Measurements from ENCODE around the gene MSRB3.
"Not testable (repeated sequence)": the region's sequence is repeated elsewhere in the genome, so short reads cannot be mapped to it uniquely, and the experiment has no call there.

Gene MSRB3

DNA sequence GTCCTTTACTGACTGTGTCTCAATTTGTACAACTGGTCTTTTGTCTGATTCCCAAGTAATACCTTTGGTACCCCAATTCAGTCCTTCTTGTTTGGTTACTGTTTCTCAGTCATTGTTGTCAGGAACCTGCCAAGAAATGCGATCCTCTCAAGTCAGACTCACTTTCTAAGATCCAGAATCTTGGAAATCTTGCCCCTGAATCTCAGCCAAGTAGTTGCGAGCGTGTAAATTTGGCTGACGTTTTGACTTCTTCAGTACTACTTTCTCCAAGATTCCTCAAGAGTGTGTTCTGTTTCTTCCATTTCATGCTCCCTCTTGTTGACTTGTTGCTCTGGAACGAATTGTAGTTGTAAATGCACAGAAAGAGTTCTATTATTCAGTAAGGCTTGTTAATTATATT lies 114.0 kb downstream of the MSRB3 start:
- no peak for DNase-seq (ENCODE audit: low spot score)

DNA sequence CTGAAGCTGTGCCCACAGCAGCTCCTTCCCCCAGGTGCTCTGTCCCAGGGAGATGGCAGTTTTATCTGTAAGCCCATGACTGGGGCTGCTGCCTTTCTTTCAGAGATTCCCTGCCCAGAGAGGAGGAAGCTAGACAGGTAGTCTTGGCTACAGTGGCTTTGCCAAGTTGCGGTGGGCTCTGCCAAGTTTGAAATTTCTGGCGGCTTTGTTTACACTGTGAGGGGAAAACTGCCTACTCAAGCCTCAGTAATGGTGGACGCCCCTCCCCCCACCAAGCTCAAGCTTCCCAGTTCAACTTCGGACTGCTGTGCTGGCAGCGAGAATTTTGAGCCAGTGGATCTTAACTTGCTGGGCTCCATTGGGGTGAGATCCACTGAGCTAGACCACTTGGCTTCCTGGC lies 124.7 kb downstream of the MSRB3 start:
- no peak for DNase-seq (ENCODE audit: low spot score)

DNA sequence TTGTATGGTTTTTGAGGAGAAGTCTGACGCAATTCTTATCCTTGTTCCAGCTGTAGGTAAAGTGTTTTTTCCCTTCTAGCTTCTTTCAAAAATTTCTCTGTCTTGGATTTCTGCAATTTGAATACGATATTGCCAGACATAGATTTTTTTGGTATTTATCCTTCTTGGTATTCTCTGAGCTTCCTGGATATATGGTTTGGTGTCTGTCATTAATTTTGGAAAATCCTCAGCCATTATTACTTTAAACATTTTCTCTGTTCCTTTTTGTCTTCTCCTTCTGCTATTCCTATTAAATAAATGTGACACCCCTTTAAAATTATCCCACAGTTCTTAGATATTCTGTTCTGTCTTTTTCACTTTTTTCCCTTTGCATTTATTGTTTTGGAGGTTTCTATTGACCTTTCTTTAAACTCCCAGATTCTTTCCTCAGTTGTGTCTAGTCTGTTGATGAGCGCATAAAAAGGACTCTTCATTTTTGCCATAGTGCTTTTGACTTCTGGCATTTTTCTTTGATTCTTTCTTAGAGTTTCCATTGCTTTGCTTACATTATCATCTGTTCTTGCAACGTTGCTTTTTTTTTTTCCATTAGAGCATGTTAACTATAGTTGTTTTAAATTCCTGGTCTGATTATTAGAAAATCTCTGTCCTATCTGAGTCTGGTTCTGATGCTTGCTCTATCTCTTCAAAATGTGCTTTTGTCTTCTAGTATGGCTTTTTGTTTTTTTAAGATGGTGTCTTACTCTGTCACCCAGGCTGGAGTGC lies 129.1 kb downstream of the MSRB3 start:
- DNase-seq (ENCODE audit: low spot score) = no peak

DNA sequence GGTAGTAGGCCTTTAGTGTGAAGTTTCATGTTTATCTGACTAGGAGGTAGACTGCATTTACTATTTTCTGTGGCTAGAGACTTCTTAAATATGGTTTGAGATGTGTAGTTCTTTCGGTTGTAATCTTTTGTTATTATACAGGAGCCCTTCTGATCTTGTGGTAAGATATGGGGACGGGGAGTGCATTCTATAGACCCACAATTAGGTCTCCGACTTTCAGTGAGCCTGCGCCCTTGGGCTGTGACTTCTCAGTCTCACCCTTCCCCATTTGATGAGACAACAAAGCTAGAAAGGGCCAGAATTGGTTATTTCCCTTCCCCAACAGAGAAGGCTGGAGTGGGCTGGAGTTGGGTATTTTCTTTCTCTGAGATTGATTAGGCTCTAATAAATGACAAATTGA lies 130.0 kb downstream of the MSRB3 start:
- DNase-seq (ENCODE audit: low spot score) = no peak

DNA sequence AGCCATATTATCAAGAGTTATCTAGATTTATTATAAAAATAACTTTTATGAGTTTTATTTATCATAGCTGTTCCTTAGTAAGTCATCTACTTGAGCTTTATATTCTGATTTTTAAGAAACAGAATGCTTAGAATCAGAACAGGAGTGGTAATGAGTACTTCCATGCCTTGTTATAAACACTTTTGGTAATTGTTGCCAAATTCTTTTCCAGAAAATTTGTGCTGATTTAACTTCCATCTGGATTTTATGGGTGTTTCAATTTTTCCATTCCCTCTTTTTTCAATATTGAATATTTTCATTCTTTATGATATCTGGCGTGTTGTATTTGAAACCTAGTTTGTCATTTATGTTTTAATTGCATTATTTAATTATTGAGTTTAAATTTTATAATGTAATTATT lies 131.2 kb downstream of the MSRB3 start:
- DNase-seq (ENCODE audit: low spot score) = no peak

DNA sequence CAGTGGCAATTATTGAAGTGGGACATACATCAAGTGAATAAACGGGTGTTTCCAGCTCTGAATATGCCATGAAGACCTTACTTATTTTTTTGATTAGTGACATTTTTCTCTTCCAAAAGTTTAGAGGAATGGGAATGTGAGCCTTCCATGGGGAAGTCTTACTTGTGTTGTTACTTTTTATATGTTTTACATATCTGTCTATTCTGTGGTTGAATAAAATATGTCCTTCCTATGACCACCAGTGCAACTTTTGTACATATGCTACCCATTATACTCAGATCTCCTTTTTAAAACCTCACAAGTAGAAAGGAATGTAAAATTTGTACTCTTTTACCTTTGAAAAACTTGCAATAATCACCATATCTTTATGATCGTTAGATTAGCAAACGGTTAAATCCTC lies 132.7 kb downstream of the MSRB3 start:
- DNase-seq (ENCODE audit: low spot score) = no peak

DNA sequence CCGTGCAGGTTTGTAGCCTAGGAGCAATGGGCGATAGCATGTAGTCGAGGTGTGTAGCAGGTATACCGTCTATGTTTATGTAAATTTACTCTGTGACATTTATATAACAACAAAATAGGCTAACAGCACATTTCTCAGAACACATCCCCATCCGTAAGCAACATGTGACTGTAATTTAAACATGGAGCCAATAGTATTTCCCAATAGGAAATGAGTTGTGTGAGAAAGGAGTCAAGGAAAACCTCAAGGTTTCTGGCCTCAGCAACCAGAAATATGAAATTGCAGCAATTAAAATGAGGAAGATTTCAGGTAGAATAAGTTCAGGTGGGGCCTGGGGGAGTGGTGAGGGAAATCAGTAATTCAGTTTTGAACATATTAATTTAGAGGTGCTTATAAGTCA lies 136.0 kb downstream of the MSRB3 start:
- no peak for DNase-seq (ENCODE audit: low spot score)

DNA sequence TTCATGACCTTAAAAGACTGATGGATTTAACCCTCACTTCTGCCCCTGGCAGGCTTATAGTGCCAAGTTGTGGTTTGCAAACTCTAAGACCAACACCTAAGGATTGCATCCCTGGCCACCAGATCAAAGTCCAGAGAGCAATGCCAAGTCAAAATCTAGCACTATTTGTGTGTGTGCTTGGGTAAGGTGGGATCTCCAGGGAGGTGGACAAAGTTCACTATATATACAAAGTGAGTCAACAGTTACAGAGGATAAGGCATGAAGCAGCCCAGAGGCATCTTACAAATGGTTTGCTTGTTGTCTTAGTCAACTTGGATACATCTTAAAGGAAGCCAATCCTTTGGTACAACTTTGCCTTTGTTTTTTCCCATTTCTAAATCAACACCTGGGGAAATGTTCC lies 137.3 kb downstream of the MSRB3 start:
- no peak for DNase-seq (ENCODE audit: low spot score)

DNA sequence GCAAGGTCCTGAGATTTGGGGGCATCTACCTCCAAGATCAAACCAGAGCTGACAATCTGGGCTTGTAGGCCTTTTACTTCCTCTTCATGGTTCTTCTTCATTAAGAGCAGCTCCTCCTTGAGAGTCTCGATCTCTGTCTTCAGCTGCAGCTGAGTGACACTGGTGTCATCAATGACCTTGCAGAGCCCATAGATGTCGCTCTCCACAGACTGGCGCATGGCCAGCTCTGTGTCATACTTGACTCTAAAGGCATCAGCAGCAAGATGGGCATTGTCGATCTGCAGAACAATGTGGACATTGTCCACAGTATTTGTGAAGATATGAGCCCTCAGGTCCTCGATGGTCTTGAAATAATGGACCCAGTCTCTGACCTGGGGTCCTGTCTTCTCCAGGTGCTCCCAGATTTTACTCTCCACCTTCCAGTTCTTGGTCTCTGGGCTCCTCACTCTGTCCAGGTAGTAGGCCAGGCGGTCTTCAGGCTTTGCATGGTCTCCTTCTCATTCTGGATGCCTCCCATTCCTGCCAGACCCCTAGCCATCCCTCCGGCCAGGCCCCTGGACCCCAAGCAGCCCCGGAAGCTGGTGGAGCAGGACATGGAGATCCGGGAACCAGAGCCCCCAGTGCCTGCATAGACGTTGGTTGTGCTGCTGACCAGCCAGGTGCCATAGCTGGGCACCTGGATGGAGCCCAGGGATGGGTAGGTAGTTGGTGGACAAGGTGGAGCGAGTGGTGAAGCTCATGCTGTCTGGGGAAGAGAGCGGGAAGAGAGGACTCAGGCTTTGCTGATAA lies 141.0 kb downstream of the MSRB3 start:
- no peak for DNase-seq (ENCODE audit: low spot score)

DNA sequence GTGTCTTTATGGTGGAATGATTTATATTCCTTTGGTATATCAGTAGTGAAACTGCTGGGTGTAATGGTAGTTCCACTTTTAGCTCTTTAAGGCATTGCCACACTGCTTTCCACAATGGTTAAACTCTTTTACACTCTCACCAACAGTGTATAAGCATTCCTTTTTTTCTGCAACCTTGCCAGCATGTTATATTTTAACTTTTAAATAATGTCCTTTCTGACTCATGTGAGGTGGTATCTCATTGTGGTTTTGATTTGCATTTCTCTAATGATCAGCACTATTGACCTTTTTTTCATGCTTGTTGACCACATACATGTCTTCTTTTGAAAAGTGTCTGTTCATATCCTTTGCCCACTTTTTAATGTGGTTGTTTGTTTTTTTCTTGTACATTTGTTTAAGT lies 142.5 kb downstream of the MSRB3 start:
- no peak for DNase-seq (ENCODE audit: low spot score)

DNA sequence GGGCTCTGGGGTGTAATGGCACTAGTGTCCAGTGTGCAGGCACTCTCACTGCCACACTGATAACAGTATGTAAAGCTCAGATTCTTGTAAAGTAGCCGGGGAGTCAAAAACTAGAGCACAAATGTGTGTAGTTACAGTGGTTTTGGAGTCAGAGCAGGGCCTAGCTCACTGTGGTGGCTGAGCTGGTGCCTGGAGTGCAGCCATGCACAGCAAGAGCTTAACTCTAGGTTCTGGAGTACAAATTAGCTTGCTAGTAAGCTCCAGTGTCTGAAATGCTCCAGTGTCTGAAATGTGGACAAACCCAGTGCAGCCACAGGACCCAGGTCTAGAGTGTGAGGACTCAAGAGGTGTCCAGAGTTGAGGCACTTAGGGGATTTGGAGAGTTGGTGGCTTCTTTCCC lies 149.2 kb downstream of the MSRB3 start:
- DNase-seq (ENCODE audit: low spot score) = no peak

DNA sequence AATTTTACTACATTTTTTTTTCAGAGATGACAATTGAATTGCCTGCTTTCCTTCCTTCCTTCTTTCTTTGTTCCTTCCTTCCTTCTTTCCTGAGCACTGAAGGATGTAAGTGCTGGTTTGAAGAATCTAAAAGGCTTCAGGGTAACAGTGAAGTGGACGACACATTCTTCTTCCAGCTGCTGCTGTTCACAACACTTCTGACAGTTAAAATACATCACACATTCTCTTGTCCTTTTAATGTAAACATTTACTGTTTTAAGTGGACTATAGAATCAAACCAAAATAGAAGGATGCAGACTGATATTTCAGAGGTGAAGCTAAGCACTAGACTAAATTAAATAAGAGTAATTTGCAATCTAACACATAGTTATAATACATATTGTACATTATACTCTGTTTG lies 151.5 kb downstream of the MSRB3 start:
- no peak for DNase-seq (ENCODE audit: low spot score)

DNA sequence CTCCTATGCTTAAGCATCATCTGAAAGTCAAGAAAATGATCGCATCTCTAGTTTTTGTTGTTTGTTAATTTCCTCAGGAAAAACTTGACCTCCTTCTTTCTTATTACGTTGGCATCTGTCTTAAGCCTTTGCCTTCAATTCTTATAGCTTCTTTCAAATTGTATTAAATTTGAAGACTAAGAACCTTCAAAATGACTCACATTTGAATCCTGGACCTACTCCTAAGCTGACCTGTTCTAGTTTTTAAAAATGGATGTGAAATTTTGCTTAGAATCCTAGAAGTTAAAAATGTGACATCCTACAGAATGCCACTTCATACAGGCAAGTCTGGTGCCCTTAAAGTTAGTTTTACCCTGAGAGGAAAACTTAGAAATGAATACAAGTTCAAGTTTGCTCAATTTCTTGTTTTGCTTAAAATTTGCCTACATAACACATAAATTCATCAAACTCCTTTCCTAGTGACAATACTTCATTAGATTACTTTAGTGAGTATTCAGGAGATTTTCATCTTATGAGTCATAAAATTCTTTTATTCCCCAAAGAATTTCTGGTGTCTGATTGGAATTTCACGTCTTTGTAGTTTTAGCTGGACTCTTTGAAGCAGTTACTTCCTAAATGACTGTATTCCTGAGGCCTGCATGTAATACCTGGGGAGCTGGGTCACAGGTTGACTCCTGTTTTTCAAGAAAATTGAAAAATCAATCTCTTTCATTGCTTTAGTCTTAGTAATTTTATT lies 152.3 kb downstream of the MSRB3 start:
- no peak for DNase-seq (ENCODE audit: low spot score)

DNA sequence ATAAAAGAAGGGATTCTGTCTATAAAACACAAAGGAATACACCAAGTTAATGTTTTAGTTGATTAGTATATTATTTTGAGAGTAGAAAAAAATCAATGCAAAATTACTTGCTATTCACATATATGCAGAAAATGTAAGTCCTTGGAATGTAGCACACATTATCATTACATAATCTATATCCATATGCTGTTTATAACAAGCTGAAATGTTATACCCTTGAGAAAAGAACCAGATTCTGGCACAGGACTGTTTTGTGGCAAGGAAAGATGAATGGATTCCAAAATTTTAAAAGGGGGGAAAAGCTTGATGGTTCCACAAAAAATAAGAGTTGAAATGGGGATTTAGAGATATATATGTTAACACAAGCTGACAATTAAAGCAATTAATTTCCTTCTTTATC lies 153.6 kb downstream of the MSRB3 start:
- no peak for DNase-seq (ENCODE audit: low spot score)

DNA sequence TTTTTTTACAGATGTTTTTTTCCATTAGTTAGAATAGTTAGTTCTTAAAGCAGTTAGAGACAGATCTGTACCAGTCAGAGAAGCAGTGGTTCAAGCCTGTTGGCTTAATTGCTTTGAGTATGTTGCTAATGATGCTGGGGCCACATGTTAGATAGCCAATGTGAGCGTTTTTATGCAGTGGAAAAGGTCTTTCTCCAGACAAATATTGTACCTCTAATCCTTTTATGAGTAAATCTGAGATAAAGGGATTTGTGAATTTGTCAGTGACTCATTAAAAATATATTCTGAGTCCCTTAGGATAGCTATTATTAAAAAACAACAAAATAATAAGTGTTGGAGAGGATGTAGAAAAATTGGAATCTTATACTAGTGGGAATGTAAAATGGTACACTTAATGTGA lies 154.2 kb downstream of the MSRB3 start:
- DNase-seq (ENCODE audit: low spot score) = no peak

DNA sequence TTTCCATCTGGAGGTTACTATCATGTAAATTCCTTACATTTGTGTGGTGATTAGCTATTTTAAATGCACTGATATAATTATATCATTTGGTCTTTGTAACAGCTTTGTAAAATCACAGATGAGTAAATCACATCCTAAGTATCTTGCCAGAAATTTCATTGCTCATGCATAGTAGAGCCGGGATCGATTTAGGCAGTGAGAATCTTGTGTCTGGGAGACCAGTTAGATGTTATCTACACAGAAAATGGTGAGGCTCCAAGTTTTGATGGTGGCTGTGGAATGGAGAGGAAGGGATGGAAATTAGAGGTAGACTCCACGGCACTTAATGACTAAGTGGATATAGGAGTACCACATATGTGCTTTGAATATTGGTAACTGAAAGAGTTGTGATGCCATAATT lies 156.3 kb downstream of the MSRB3 start:
- DNase-seq (ENCODE audit: low spot score) = no peak

DNA sequence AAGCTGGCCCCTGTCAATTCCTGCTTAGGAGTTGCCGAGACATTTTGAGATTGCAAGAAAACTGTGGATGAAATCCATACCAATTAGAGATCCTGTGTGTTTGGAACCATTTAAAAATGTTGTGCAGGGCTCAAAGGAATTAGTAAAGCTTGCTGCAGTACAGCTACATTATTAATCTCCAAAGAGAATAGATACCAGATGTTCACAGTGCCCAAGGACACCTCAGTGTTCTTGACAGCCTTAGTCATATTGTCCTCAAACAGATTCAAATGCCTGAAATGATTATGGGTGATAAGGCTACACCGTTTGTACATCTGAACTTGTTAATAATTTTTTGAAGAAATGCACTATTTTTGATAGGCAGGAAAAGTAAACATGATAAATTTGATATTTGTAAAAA lies 164.6 kb downstream of the MSRB3 start:
- DNase-seq (ENCODE audit: low spot score) = no peak

DNA sequence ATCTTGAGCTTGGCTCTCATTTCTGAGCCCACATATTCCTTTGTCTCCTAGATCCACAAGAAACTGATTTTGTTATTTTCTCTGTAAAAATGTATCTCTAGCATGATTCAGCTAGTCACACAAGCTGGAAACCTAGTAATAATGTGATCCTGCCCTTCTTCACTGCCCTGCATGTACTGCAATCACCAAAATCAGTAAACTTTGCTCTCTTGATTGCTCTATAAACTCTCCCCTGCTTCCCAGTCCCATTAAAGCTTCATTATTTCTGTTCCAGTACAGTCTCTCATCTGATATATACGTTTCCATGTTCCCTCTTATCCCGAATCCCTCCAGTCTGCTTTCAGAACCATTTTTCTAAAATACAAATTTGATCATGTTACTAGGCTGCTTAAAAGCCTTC lies 166.5 kb downstream of the MSRB3 start:
- no peak for DNase-seq (ENCODE audit: low spot score)

DNA sequence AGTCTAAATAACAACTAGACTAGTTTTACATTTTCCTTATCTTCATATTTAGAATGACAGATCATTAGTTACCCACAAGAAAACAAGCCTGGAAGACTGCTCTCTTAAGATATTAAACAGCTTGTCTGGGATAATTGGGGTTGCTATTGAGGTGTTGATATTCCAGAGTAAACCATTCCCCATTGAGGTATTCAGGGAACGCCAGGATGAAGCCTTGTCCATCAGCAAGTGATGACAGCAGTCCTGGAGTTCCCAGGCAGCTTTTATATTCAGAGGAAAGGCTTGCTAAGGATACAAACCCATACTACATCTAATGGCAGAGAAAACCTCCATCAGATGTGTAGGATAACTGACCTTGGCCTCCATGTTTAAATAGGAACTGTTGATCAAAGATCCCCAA lies 168.4 kb downstream of the MSRB3 start:
- no peak for DNase-seq (ENCODE audit: low spot score)

DNA sequence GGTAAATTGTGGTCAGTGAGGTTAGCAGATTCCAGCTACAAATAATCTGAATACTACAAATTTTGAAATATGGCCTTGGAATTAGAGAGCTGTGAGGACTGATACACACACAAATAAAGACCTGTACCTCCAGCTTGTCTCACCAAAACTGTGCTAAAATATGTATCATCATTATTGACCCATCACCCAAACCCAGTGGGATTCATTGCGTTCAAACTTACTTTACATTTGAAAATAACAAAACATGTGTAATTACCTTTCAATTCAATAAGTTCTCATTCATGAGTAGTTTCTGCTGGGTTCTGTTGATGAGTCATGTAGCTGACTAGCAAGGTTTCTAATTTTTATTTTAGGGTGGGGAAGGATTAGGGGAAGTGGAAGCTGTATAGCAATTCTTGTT lies 170.9 kb downstream of the MSRB3 start:
- no peak for DNase-seq (ENCODE audit: low spot score)

DNA sequence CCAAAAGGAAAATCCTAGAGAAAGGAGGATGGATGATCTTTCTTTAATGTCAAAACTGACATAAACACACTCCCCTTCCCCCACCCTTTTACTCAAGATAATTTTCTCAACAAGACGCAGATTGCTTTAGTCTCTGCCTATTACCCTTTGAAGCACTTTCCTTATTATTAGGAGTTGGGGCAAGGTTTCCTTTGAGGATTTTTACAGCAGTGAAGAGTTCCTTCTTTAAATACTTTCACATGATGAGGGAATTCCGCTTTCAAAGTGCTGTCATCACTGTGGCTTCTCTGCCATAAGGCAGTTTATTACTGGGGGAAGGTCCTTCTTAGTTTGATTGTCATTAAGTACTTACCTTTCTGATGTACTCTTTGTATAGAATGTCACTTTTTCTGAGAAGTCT lies 172.1 kb downstream of the MSRB3 start:
- DNase-seq (ENCODE audit: low spot score) = no peak

DNA sequence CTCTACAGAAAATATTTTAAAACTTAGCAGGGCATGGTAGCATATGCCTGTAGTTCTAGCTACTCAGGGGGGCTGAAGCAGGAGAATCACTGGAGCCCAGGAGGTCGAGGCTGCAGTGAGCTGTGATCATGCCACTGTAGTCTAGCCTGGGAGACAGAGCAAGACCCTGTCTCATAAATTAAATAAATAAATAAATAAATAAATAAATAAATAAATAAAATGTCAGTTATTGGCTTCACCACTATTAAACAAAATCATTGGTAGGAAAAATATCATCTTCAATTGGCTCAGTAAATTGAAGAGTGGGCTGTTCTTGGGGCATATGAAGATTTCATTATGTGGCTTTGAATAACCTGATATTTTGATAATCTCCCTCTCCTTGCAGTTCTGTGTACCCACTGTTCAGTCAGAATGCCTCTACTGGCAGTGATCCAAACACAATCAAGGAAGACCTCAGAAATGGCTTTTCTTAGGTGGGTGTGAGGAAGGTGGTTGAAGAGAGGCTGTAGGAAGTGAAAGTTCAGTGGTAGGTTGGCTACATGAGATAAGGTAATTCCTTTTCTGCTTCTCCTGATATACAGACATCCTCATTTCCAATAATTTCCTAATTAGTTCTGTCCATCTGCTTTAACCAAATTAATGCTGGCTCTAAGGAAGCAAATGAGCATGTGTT lies 175.8 kb downstream of the MSRB3 start:
- DNase-seq (ENCODE audit: low spot score) = no peak

DNA sequence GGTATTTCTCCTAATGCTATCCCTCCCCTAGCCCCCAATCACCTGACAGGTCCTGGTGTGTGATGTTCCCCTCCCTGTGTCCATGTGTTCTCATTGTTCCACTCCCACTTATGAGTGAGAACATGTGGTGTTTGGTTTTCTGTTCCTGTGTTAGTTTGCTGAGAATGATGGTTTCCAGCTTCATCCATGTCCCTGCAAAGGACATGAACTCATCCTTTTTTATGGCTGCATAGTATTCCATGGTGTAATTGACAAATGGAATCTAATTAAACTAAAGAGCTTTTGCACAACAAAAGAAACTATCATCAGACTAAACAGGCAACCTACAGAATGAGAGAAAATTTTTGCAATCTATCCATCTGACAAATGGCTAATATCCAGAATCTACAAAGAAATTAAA lies 178.9 kb downstream of the MSRB3 start:
- DNase-seq (ENCODE audit: low spot score) = not testable (repeated sequence)

Measured in HuH-7.5 (cell line).